Measurements from ENCODE around the gene MTR. TPM values are rescaled to one million over a fixed set of nuclear protein-coding genes. Genes with fewer than 3 reads are reported as not detected.

The MTR gene
- total RNA-seq, 1 experiment from 2014 or later = 26.0 TPM

GRCh38 chr1:236799001-236799400, 3.9 kb downstream of the MTR start:
- H3K9me3 ChIP-seq (replicated peaks) = no peaks in the 10 kb centered on the region

GRCh38 chr1:236800002-236800620, 5.0 kb downstream of the MTR start:
- no peak overlapping the region for H3K27ac ChIP-seq
- DNase-seq (ENCODE audit: low read depth in 1 of 2, low spot score in 2 of 2) = no peak

More at GRCh38 chr1:236799001-236799400, 3.9 kb downstream of the MTR start:
- no peaks in the 10 kb centered on the region; the same call in 1 of the 2 replicates for H3K4me1 ChIP-seq (replicated peaks)
- H3K4me3 ChIP-seq = no peak overlapping the region
- DNase-seq (ENCODE audit: low read depth in 1 of 2, low spot score in 2 of 2) = no peak
- no peaks in the 10 kb centered on the region for H3K27me3 ChIP-seq (replicated peaks)
- no peak overlapping the region for H3K27ac ChIP-seq
- H3K36me3 ChIP-seq = peaks cover 4% of the 10 kb centered on the region

GRCh38 chr1:236800623-236801022, 5.5 kb downstream of the MTR start:
- H3K27me3 ChIP-seq (replicated peaks) = no peaks in the 10 kb centered on the region
- peaks cover 1% of the 10 kb centered on the region for H3K36me3 ChIP-seq
- DNase-seq (ENCODE audit: low read depth in 1 of 2, low spot score in 2 of 2) = no peak
- H3K9me3 ChIP-seq (replicated peaks) = no peaks in the 10 kb centered on the region
- H3K27ac ChIP-seq = no peak overlapping the region
- H3K4me3 ChIP-seq = no peak overlapping the region
- H3K4me1 ChIP-seq (replicated peaks) = no peaks in the 10 kb centered on the region; the same call in 1 of the 2 replicates

More at GRCh38 chr1:236800002-236800620, 5.0 kb downstream of the MTR start:
- no peak overlapping the region for H3K4me3 ChIP-seq
- H3K27me3 ChIP-seq (replicated peaks) = no peaks in the 10 kb centered on the region
- H3K36me3 ChIP-seq = peaks cover 4% of the 10 kb centered on the region
- H3K9me3 ChIP-seq (replicated peaks) = no peaks in the 10 kb centered on the region
- no peaks in the 10 kb centered on the region; the same call in 1 of the 2 replicates for H3K4me1 ChIP-seq (replicated peaks)

- no peaks in the 10 kb centered on the region for H3K9me3 ChIP-seq (replicated peaks)
- no peak overlapping the region for H3K27ac ChIP-seq
- DNase-seq (ENCODE audit: low read depth in 1 of 2, low spot score in 2 of 2) = no peak
- no peaks in the 10 kb centered on the region for H3K27me3 ChIP-seq (replicated peaks)
- H3K4me3 ChIP-seq = no peak overlapping the region
- peaks cover 8% of the 10 kb centered on the region for H3K36me3 ChIP-seq
- no peaks in the 10 kb centered on the region for H3K4me1 ChIP-seq (replicated peaks)
Observed at GRCh38 chr1:236802264-236802663, 7.2 kb downstream of the MTR start.

- no peak overlapping the region for H3K27ac ChIP-seq
- H3K9me3 ChIP-seq (replicated peaks) = no peaks in the 10 kb centered on the region
- H3K4me1 ChIP-seq (replicated peaks) = no peaks in the 10 kb centered on the region
- H3K36me3 ChIP-seq = peaks cover 39% of the 10 kb centered on the region
- no peak overlapping the region for H3K4me3 ChIP-seq
- H3K27me3 ChIP-seq (replicated peaks) = no peaks in the 10 kb centered on the region
- DNase-seq (ENCODE audit: low read depth in 1 of 2, low spot score in 2 of 2) = no peak
Observed at GRCh38 chr1:236806634-236807033, 11.5 kb downstream of the MTR start.

- no peaks in the 10 kb centered on the region for H3K9me3 ChIP-seq (replicated peaks)
- no peak overlapping the region for H3K4me3 ChIP-seq
- H3K36me3 ChIP-seq = peaks cover 53% of the 10 kb centered on the region
- no peaks in the 10 kb centered on the region for H3K4me1 ChIP-seq (replicated peaks)
- H3K27me3 ChIP-seq (replicated peaks) = no peaks in the 10 kb centered on the region
- H3K27ac ChIP-seq = no peak overlapping the region
- DNase-seq (ENCODE audit: low read depth in 1 of 2, low spot score in 2 of 2) = no peak
Observed at GRCh38 chr1:236808005-236808404, 12.9 kb downstream of the MTR start.

- H3K9me3 ChIP-seq (replicated peaks) = no peaks in the 10 kb centered on the region
- H3K27ac ChIP-seq = no peak overlapping the region
- DNase-seq (ENCODE audit: low read depth in 1 of 2, low spot score in 2 of 2) = no peak
- H3K36me3 ChIP-seq = peaks cover 59% of the 10 kb centered on the region
- H3K4me1 ChIP-seq (replicated peaks) = no peaks in the 10 kb centered on the region
- no peak overlapping the region for H3K4me3 ChIP-seq
- H3K27me3 ChIP-seq (replicated peaks) = no peaks in the 10 kb centered on the region
Observed at GRCh38 chr1:236808564-236809130, 13.6 kb downstream of the MTR start.

GRCh38 chr1:236809148-236809547, 14.1 kb downstream of the MTR start:
- peaks cover 64% of the 10 kb centered on the region for H3K36me3 ChIP-seq
- no peaks in the 10 kb centered on the region for H3K27me3 ChIP-seq (replicated peaks)
- H3K9me3 ChIP-seq (replicated peaks) = no peaks in the 10 kb centered on the region
- H3K4me1 ChIP-seq (replicated peaks) = no peaks in the 10 kb centered on the region
- no peak for DNase-seq (ENCODE audit: low read depth in 1 of 2, low spot score in 2 of 2)
- no peak overlapping the region for H3K4me3 ChIP-seq
- no peak overlapping the region for H3K27ac ChIP-seq

GRCh38 chr1:236810018-236810417, 14.9 kb downstream of the MTR start:
- no peak overlapping the region for H3K27ac ChIP-seq
- DNase-seq (ENCODE audit: low read depth in 1 of 2, low spot score in 2 of 2) = no peak

GRCh38 chr1:236812334-236813030, 17.4 kb downstream of the MTR start:
- peaks cover 79% of the 10 kb centered on the region for H3K36me3 ChIP-seq
- DNase-seq (ENCODE audit: low read depth in 1 of 2, low spot score in 2 of 2) = no peak

More at GRCh38 chr1:236810018-236810417, 14.9 kb downstream of the MTR start:
- Histone ChIP-seq H3K9me3 (replicated peaks) (no peaks in the 10 kb centered on the region), H3K36me3 (peaks cover 69% of the 10 kb centered on the region), H3K4me1 (replicated peaks) (no peaks in the 10 kb centered on the region), H3K27me3 (replicated peaks) (no peaks in the 10 kb centered on the region), H3K4me3 (no peak overlapping the region)

GRCh38 chr1:236815941-236816340, 20.8 kb downstream of the MTR start:
- H3K36me3 ChIP-seq = peaks cover 68% of the 10 kb centered on the region
- no peak overlapping the region for H3K4me3 ChIP-seq
- no peaks in the 10 kb centered on the region for H3K4me1 ChIP-seq (replicated peaks)
- no peaks in the 10 kb centered on the region for H3K9me3 ChIP-seq (replicated peaks)
- no peak overlapping the region for H3K27ac ChIP-seq
- no peak for DNase-seq (ENCODE audit: low read depth in 1 of 2, low spot score in 2 of 2)
- no peaks in the 10 kb centered on the region for H3K27me3 ChIP-seq (replicated peaks)

More at GRCh38 chr1:236812334-236813030, 17.4 kb downstream of the MTR start:
- H3K4me1 ChIP-seq (replicated peaks) = no peaks in the 10 kb centered on the region
- H3K4me3 ChIP-seq = no peak overlapping the region
- no peak overlapping the region for H3K27ac ChIP-seq
- H3K9me3 ChIP-seq (replicated peaks) = no peaks in the 10 kb centered on the region
- no peaks in the 10 kb centered on the region for H3K27me3 ChIP-seq (replicated peaks)

- H3K4me1 ChIP-seq (replicated peaks) = no peaks in the 10 kb centered on the region
- H3K4me3 ChIP-seq = no peak overlapping the region
- H3K9me3 ChIP-seq (replicated peaks) = no peaks in the 10 kb centered on the region
- DNase-seq (ENCODE audit: low read depth in 1 of 2, low spot score in 2 of 2) = no peak
- H3K27ac ChIP-seq = no peak overlapping the region
- peaks cover 41% of the 10 kb centered on the region for H3K36me3 ChIP-seq
- H3K27me3 ChIP-seq (replicated peaks) = no peaks in the 10 kb centered on the region
Observed at GRCh38 chr1:236819856-236820255, 24.8 kb downstream of the MTR start.

GRCh38 chr1:236821091-236821627, 26.1 kb downstream of the MTR start:
- DNase-seq (ENCODE audit: low read depth in 1 of 2, low spot score in 2 of 2) = no peak
- no peak overlapping the region for H3K27ac ChIP-seq
- no peaks in the 10 kb centered on the region for H3K9me3 ChIP-seq (replicated peaks)
- no peaks in the 10 kb centered on the region for H3K27me3 ChIP-seq (replicated peaks)
- H3K4me3 ChIP-seq = no peak overlapping the region
- peaks cover 42% of the 10 kb centered on the region for H3K36me3 ChIP-seq
- no peaks in the 10 kb centered on the region for H3K4me1 ChIP-seq (replicated peaks)

GRCh38 chr1:236823559-236823958, 28.5 kb downstream of the MTR start:
- Histone ChIP-seq H3K36me3 (peaks cover 41% of the 10 kb centered on the region), H3K27me3 (replicated peaks) (no peaks in the 10 kb centered on the region)

More at GRCh38 chr1:236823559-236823958, 28.5 kb downstream of the MTR start:
- Histone ChIP-seq H3K4me3 (no peak overlapping the region), H3K27ac (no peak overlapping the region), H3K4me1 (replicated peaks) (no peaks in the 10 kb centered on the region), H3K9me3 (replicated peaks) (no peaks in the 10 kb centered on the region)
- DNase-seq (ENCODE audit: low read depth in 1 of 2, low spot score in 2 of 2) = no peak
